Muscle layer of colon (tissue), 2 donors: ENCODE measurements around the gene RHOA.

Source experiments
- H3K27ac ChIP-seq: one replicate; pipeline ENCODE4 v1.7.0; 2013; ENCODE audit warnings: low read depth, mild to moderate bottlenecking, low read length, moderate library complexity
- H3K27me3 ChIP-seq, 2 donors: one replicate each; pipeline ENCODE4 v1.7.0; 2013; ENCODE audit warnings: low read length in 2 of 2, mild to moderate bottlenecking in 2 of 2; ENCODE audit not compliant: insufficient read depth in 2 of 2, control insufficient read depth in 1 of 2
- H3K36me3 ChIP-seq: one replicate; pipeline ENCODE4 v1.7.0; 2013; ENCODE audit warnings: mild to moderate bottlenecking, low read length; ENCODE audit not compliant: insufficient read depth
- H3K4me1 ChIP-seq: one replicate; pipeline ENCODE4 v1.7.0; 2013; ENCODE audit warnings: mild to moderate bottlenecking, low read length; ENCODE audit not compliant: insufficient read depth
- H3K4me3 ChIP-seq, 2 donors: one replicate each; pipeline ENCODE4 v1.7.0; 2013; ENCODE audit warnings: low read length in 2 of 2, low read depth in 1 of 2, mild to moderate bottlenecking in 1 of 2, moderate library complexity in 1 of 2
- H3K9ac ChIP-seq: one replicate; pipeline ENCODE4 v1.7.0; 2013; ENCODE audit warnings: low read length
- H3K9me3 ChIP-seq: one replicate; pipeline ENCODE4 v1.7.0; 2013; ENCODE audit warnings: mild to moderate bottlenecking, low read length
- donor health status: abdominal sarcoma.
- donor health status: Adenocarcinoma of cecum.

Gene RHOA

DNA sequence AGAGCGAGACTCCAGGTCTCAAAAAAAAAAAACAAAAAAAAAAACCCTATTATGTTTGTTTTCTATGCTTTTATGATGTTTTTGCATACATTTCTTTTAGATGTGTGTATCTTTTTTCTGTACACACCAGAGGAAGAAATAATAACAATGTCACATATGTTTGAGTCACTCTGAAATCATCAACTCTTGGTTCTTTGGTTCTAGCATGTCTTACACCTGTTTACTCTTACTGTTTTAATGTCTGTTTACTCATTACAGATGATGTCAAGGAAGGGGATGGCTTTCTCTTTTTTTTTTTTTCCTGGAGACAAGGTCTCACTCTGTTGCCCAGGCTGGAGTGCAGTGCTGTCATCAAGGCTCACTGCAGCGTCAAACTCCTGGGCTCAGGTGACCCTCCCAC lies 24.1 kb downstream of the RHOA start:
- Histone ChIP-seq H3K27ac (no peak overlapping the region), H3K9ac (no peak overlapping the region), H3K9me3 (no peaks in the 10 kb centered on the region), H3K27me3 (no peaks in the 10 kb centered on the region), H3K4me3 (no peak overlapping the region), H3K4me1 (peaks cover 20% of the 10 kb centered on the region), H3K36me3 (no peaks in the 10 kb centered on the region)

DNA sequence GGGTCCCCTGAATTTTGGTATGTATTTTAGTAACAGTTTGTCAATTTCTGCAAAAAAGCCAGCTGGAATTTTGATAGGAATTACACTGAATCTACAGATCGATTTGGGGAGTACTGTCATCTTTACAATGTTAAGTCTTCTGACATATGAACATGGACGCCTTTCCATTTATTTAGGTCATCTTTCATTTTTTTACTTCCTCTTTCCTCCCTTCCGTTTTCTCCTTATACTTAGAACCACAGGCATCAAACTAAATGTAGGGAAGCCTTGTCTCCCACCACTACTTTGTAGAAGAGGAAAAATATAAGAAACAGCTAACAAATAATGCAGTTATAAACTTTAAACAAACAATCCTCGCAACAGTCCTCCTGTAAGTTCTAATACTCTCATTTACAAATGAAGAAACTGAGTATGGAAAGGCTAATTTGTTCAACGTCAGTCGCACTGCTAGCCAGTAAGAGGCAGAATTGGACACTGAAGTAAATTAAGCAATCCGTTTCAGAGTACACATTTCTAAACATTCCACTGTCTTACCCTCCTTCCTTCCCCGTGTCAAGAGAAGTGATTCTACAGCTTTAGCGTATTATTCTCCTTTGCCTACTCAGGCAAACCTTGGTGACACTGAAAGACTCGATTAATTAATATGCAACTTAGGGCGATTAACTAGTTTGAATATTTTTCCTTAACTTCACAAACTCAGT lies 25.6 kb downstream of the RHOA start:
- no peak overlapping the region for H3K4me3 ChIP-seq
- H3K9me3 ChIP-seq: no peaks in the 10 kb centered on the region
- H3K27ac ChIP-seq: no peak overlapping the region
- no peaks in the 10 kb centered on the region for H3K27me3 ChIP-seq
- no peaks in the 10 kb centered on the region for H3K36me3 ChIP-seq
- no peak overlapping the region for H3K9ac ChIP-seq
- H3K4me1 ChIP-seq: peaks cover 20% of the 10 kb centered on the region

DNA sequence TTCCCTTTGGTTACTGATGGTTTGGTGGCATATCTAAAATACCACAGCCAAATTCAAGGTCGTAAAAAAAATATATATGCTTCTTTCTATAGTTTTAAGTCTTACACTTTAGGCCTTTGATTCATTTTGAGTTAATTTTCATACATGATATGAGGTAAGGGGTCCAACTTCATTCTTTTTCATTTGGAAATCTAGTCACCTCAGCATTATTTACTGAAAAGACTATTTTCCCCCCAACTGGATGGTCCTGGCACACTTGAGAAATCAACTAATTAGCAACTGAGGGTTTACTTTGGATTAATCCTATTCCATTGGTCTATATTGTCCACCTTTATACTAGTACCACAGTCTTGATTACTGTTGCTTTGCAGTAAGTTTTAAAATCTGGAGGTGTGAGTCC lies 26.2 kb downstream of the RHOA start:
- Histone ChIP-seq H3K36me3 (no peaks in the 10 kb centered on the region), H3K27me3 (no peaks in the 10 kb centered on the region), H3K4me1 (peaks cover 20% of the 10 kb centered on the region), H3K27ac (no peak overlapping the region), H3K4me3 (no peak overlapping the region), H3K9me3 (no peaks in the 10 kb centered on the region), H3K9ac (no peak overlapping the region)

DNA sequence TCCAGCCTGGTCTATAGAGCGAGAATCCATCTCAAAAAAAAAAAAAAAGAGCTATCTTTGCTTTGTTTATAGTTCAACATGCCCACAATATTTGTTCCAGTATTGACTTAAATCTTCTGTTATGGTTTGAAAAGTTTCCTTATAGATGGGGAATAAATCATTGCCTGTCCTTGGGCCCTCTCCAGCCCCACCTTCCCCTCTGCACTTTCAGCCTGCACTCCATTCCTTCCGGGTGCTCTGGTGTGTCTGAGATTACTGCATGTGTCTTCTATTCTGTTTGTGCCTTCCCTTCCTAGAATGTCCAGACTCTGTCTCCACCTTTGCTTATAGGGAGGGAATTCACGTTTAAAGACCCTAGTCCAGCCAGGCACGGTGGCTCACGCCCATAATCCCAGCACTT lies 28.4 kb downstream of the RHOA start:
- Histone ChIP-seq H3K9ac (no peak overlapping the region), H3K4me1 (peaks cover 26% of the 10 kb centered on the region), H3K4me3 (no peak overlapping the region), H3K36me3 (no peaks in the 10 kb centered on the region), H3K27me3 (no peaks in the 10 kb centered on the region), H3K27ac (no peak overlapping the region), H3K9me3 (no peaks in the 10 kb centered on the region)

DNA sequence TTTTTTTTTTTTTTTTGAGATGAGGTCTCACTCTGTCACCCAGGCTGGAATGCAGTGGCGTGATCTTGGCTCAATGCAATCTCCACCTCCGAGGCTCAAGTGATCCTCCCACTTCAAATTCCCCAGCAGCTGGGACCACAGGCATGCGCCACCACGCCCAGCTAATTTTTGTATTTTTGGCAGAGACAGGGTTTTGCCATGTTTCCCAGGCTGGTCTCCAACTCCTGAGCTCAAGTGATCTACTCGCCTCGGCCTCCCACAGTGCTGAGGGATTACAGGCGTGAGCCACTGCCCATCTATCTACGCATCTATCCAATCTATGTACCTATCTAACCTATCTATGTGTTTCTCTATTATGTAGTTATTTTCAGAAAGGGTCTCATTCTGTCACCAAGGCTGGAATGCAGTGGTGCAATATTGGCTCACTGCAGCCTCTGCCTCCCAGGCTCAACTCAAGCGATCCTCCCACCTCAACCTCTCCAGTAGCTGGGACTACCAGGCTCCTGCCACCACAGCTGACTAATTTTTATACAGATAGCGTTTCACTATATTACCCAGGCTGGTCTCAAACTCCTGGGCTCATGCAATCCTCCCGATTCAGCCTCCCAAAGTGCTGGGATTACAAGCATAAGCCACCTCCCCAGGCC lies 33.4 kb downstream of the RHOA start:
- Histone ChIP-seq H3K27ac (no peak overlapping the region), H3K27me3 (no peaks in the 10 kb centered on the region)

DNA sequence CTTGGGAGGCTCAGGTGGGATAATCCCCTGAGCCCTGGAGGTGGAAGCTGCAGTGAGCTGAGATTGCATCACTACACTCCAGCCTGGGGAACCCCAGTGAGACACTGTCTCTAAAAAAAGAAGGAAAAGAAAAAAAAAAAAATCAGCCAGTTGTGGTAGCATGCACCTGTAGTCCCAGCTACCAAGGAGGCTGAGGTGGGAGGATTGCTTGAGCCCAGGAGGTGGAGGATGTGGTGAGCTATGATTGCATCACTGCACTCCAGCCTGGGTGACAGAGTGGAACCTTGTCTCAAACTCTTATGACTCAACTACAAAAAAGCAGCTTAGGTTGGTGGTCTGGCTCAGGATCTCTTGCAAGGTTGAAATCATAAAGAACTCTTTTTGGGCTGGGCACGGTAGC lies 34.3 kb downstream of the RHOA start:
- Histone ChIP-seq H3K27me3 (no peaks in the 10 kb centered on the region), H3K4me1 (peaks cover 7% of the 10 kb centered on the region), H3K9ac (no peak overlapping the region), H3K9me3 (no peaks in the 10 kb centered on the region), H3K4me3 (no peak overlapping the region), H3K27ac (no peak overlapping the region), H3K36me3 (peaks cover 19% of the 10 kb centered on the region)

More for the DNA sequence above, 33.4 kb downstream of the RHOA start:
- Histone ChIP-seq H3K9me3 (no peaks in the 10 kb centered on the region), H3K4me3 (no peak overlapping the region), H3K36me3 (peaks cover 10% of the 10 kb centered on the region), H3K9ac (no peak overlapping the region), H3K4me1 (peaks cover 7% of the 10 kb centered on the region)

DNA sequence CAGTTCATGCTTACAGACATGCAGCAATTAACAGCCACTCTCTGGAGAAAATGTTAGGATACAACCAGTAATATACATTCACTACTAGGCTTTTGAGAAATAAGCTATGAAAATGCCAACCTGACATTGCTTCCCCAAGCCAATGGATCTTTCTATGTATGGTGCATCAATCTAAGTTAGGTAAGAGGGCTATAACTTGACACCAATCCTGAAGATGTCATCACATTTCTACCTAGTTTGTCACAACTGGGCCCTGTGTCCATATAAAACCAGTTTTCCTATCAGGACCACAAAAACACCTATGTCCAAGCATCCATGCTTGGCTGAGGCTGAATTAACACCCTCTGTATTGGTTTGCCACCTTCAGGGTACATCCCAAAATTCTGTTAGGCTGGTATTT lies 39.8 kb downstream of the RHOA start:
- no peaks in the 10 kb centered on the region for H3K9me3 ChIP-seq
- no peak overlapping the region for H3K27ac ChIP-seq
- no peak overlapping the region for H3K4me3 ChIP-seq
- H3K36me3 ChIP-seq: peaks cover 43% of the 10 kb centered on the region
- H3K4me1 ChIP-seq: peaks cover 6% of the 10 kb centered on the region
- H3K9ac ChIP-seq: no peak overlapping the region
- no peaks in the 10 kb centered on the region for H3K27me3 ChIP-seq

DNA sequence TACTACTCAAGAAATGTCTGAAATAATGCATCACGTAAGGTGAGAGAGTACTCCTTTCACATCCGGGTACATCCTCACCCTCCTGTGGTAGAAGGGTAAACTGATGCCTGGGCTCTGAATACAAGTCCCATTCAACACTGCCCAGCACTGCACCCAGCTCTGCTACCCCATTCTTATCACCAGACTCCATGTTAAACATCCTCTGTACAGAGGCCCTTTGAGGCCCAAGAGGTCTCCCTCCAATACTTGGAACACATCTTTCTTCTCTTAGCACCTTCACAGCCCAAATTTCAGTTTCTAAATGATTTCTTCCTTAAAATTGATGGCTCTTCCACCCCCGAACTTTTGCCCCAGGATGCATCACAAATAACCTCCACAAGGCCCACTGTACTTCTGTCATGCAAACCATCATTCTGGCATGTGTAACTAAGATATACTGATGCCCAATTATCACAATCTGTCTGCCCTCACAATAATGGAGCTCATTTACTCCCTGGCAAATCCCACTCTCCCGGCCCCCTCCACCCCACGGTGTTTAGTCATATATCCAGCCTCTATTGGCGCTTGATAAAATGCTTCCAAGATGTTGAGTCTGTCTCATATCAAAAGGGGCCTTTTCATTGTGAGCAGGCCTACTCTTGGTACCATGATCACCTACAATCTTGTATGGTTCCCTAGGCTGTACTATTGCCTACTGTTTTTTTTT lies 41.0 kb downstream of the RHOA start:
- peaks cover 50% of the 10 kb centered on the region for H3K36me3 ChIP-seq
- no peak overlapping the region for H3K27ac ChIP-seq
- H3K27me3 ChIP-seq: no peaks in the 10 kb centered on the region

DNA sequence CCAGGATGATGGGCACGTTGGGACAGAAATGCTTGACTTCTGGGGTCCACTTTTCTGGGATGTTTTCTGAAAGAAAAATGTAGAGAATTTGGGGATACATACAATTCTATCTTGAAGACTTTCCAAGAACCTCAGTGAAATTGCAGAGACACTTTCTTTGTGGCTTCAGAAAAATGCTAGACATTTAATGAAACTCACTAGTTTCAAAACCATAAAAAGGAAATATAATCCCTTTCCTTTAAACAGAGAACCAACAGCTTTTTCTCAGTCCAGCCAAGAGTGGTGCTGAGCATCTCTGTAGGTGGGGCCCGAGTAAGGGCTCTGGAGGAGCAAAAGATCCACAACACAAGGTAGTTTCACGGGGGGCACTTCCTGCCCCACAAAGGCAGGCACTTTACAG lies 49.2 kb downstream of the RHOA start:
- Histone ChIP-seq H3K27ac (no peak overlapping the region), H3K36me3 (peaks cover 57% of the 10 kb centered on the region), H3K27me3 (no peaks in the 10 kb centered on the region), H3K4me1 (peaks cover 7% of the 10 kb centered on the region), H3K9ac (no peak overlapping the region), H3K4me3 (no peak overlapping the region), H3K9me3 (no peaks in the 10 kb centered on the region)

More for the DNA sequence above, 41.0 kb downstream of the RHOA start:
- Histone ChIP-seq H3K9me3 (no peaks in the 10 kb centered on the region), H3K9ac (no peak overlapping the region), H3K4me3 (no peak overlapping the region), H3K4me1 (peaks cover 6% of the 10 kb centered on the region)

DNA sequence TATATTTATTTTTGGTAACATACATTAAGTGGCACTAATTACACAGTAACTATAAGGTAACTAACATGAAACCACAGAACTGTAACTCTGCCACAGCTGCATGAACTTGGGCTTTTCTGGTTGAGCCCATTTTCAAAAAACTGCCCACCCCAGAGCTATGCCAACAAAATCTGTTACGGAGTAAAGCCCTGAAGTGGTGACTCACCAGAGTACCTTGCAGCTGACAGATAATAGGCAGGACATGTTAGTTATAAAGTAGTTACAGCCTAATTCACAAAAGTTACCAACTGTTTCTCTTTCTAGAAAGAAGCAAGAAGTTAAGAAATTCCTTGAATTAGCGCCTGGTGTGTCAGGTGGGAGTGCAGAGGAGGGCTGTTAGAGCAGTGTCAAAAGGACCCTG lies 52.2 kb downstream of the RHOA start:
- Histone ChIP-seq H3K9me3 (no peaks in the 10 kb centered on the region), H3K9ac (no peak overlapping the region), H3K27ac (no peak overlapping the region), H3K36me3 (peaks cover 56% of the 10 kb centered on the region), H3K27me3 (no peaks in the 10 kb centered on the region), H3K4me1 (peaks cover 22% of the 10 kb centered on the region), H3K4me3 (no peak overlapping the region)

DNA sequence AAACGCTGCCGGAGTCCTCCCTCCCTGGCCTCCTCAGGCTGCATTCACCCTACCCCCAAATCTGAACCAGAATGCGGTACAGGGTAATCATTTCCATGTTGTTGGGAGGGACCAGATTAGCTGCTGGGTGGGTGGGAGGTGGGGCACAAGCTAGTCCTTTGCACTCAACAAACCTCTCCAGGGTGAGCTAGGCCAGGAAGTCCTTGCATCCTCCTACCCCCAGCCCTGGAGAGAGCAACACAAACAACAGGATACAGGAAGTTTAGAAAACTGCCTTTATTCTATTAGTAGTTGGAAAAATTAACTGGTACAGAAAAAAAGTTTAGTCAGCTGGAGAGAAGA lies 52.9 kb downstream of the RHOA start:
- no peak overlapping the region for H3K9ac ChIP-seq
- H3K4me1 ChIP-seq: peaks cover 22% of the 10 kb centered on the region
- H3K27ac ChIP-seq: peak overlapping the region; percentile 99
- H3K9me3 ChIP-seq: no peaks in the 10 kb centered on the region
- H3K4me3 ChIP-seq: peak overlapping the region; percentile 82 to 85
- peaks cover 54% of the 10 kb centered on the region for H3K36me3 ChIP-seq
- H3K27me3 ChIP-seq: no peaks in the 10 kb centered on the region
